HCT116 (cell line): ENCODE results near the gene ADGRG1. TPM values are rescaled to one million over a fixed set of nuclear protein-coding genes. Genes with fewer than 3 reads are reported as not detected.

Experiments
- ATAC-seq: fragments of 200-7000 bp; cut with Tn5 transposase; 2 replicates; pipeline ENCODE4 v1.9.1; 2020; ENCODE audit warnings: mild to moderate bottlenecking, moderate library complexity
- BruUV-seq: library from RNA; stranded (reverse); fragments of 400-500 nt; replicated peaks from 2 replicates; lab custom pipeline; 2021; lab: Mats Ljungman, UMichigan
- CTCF ChIA-PET: fragments of 300-600 bp; sonication (Branson Sonifier 250); formaldehyde crosslinking; loops from one replicate; lab custom pipeline; 2021; ENCODE audit warnings: antibody characterized with exemption; lab: Charles Lee
- POLR2A ChIA-PET: fragments of 300-600, 350-600 bp; sonication (Branson Sonifier 250); formaldehyde crosslinking; loops from one replicate; lab custom pipeline; 2021; ENCODE audit warnings: antibody characterized with exemption; lab: Charles Lee
- RAD21 ChIA-PET, 2 experiments: fragments of 300-600 bp; sonication (Branson Sonifier 250); formaldehyde crosslinking; loops; one replicate each; lab custom pipeline; 2023; ENCODE audit warnings: low total read pairs in 2 of 2; ENCODE audit not compliant: uncharacterized antibody in 2 of 2, unreplicated experiment in 2 of 2, low non-redundant PET in 1 of 2; lab: Charles Lee
- DNase-seq: peaks from one replicate; pipeline ENCODE4 v3.0.0-alpha.2; 2010; ENCODE audit warnings: low read depth, low spot score
- H2AFZ ChIP-seq: fragments of 200-600 bp; shearing (Covaris generic), sonication (generic); 2 replicates; pipeline ENCODE4 v1.6.1; 2017; ENCODE audit warnings: low read depth, mixed run types, mixed read lengths, antibody characterized with exemption, low read length; ENCODE audit not compliant: poor library complexity, severe bottlenecking
- H3K27ac ChIP-seq: 2 replicates; pipeline ENCODE4 v1.5.1; 2012; ENCODE audit warnings: low read depth, low read length
- H3K27me3 ChIP-seq: fragments of 200-600 bp; sonication (generic); 2 replicates; pipeline ENCODE4 v1.6.1; 2016; ENCODE audit warnings: mixed run types, low read length, mixed read lengths; ENCODE audit not compliant: insufficient read depth
- H3K36me3 ChIP-seq, 2 experiments: fragments of 200-500 bp in 1 of 2; fragments of 200-600 bp in 1 of 2; sonication (Bioruptor generic) in 1 of 2; sonication (generic) in 1 of 2; 2 replicates each; pipeline versions ENCODE4 v1.5.1 to v1.6.1; 2014 to 2016; ENCODE audit warnings: low read length in 2 of 2, inconsistent platforms in 1 of 2, mixed read lengths in 1 of 2, mixed run types in 1 of 2; ENCODE audit not compliant: insufficient read depth in 2 of 2, control insufficient read depth in 1 of 2
- H3K4me1 ChIP-seq, 2 experiments: fragments of 200-600 bp in 1 of 2; sonication (generic) in 1 of 2; 2 replicates each; pipeline versions ENCODE4 v1.5.1 to v1.6.1; 2012 to 2017; ENCODE audit warnings: low read length in 2 of 2, inconsistent platforms in 1 of 2, mild to moderate bottlenecking in 1 of 2, mixed read lengths in 1 of 2, mixed run types in 1 of 2, moderate library complexity in 1 of 2; ENCODE audit not compliant: insufficient read depth in 2 of 2, control insufficient read depth in 1 of 2
- H3K4me2 ChIP-seq: fragments of 200-600 bp; sonication (generic); 2 replicates; pipeline ENCODE4 v1.6.1; 2017; ENCODE audit warnings: mixed run types, low read length, mixed read lengths
- H3K4me3 ChIP-seq, 2 experiments: fragments of 200-600 bp in 1 of 2; sonication (generic) in 1 of 2; replicated peaks in 1 of 2; 2 replicates each; pipeline ENCODE4 v1.5.1; 2011 to 2016; ENCODE audit warnings: low read length in 2 of 2, control low read depth in 1 of 2, low read depth in 1 of 2, mild to moderate bottlenecking in 1 of 2, mixed read lengths in 1 of 2, mixed run types in 1 of 2
- H3K79me2 ChIP-seq: fragments of 200-600 bp; sonication (generic); 2 replicates; pipeline ENCODE4 v1.6.1; 2017; ENCODE audit warnings: mild to moderate bottlenecking, mixed run types, low read length, moderate library complexity, mixed read lengths; ENCODE audit not compliant: insufficient read depth
- H3K9ac ChIP-seq: fragments of 200-600 bp; sonication (generic); 2 replicates; pipeline ENCODE4 v1.6.1; 2016; ENCODE audit warnings: low read length, mixed read lengths
- H3K9me2 ChIP-seq: fragments of 200-600 bp; sonication (generic), shearing (Covaris generic); 2 replicates; pipeline ENCODE4 v1.6.1; 2017; ENCODE audit warnings: mixed run types, mild to moderate bottlenecking, moderate library complexity; ENCODE audit not compliant: insufficient read depth
- H3K9me3 ChIP-seq, 2 experiments: fragments of 200-500 bp in 1 of 2; fragments of 200-600 bp in 1 of 2; sonication (Bioruptor generic) in 1 of 2; sonication (generic) in 1 of 2; 2 replicates each; pipeline ENCODE4 v1.6.1; 2014 to 2017; ENCODE audit warnings: low read length in 2 of 2, mixed read lengths in 2 of 2, inconsistent platforms in 1 of 2, low read depth in 1 of 2, mild to moderate bottlenecking in 1 of 2, mixed run types in 1 of 2, moderate library complexity in 1 of 2; ENCODE audit not compliant: control insufficient read depth in 1 of 2, insufficient read depth in 1 of 2
- H4K20me1 ChIP-seq: fragments of 200-600 bp; sonication (generic), shearing (Covaris generic); 2 replicates; pipeline ENCODE4 v1.6.1; 2017; ENCODE audit warnings: mixed run types, mild to moderate bottlenecking, moderate library complexity; ENCODE audit not compliant: insufficient read depth
- CTCF ChIP-seq, 3 experiments: fragments of 200-600 bp in 1 of 3; sonication (generic) in 1 of 3; IDR thresholded peaks in 2 of 3; conservative IDR thresholded peaks in 1 of 3; 2 replicates each; pipeline ENCODE4 v1.5.1; 2012 to 2017; ENCODE audit warnings: low read depth in 2 of 3, low read length in 2 of 3, antibody characterized with exemption in 1 of 3, borderline replicate concordance in 1 of 3, control low read depth in 1 of 3, mild to moderate bottlenecking in 1 of 3, mixed read lengths in 1 of 3, mixed run types in 1 of 3, moderate library complexity in 1 of 3; ENCODE audit not compliant: insufficient read depth in 1 of 3
- FOSL1 ChIP-seq: IDR thresholded peaks from 2 replicates; pipeline ENCODE4 v1.6.1; 2012; ENCODE audit warnings: low read depth
- RAD21 ChIP-seq: IDR thresholded peaks from 2 replicates; pipeline ENCODE4 v1.6.1; 2012; ENCODE audit warnings: low read depth, mild to moderate bottlenecking
- SIN3A ChIP-seq: IDR thresholded peaks from 2 replicates; pipeline ENCODE4 v1.6.1; 2012; ENCODE audit warnings: low read depth
- SRF ChIP-seq: IDR thresholded peaks from 2 replicates; pipeline ENCODE4 v1.6.1; 2012; ENCODE audit warnings: low read depth
- ZFX ChIP-seq: fragments of 450-650 bp; IDR thresholded peaks from 2 replicates; pipeline ENCODE4 v1.6.1; 2017
- intact Hi-C: fragments of 100-400 bp; cut with micrococcal nuclease; formaldehyde crosslinking; loops from 2 replicates; pipeline ENCODE4 v1.10.0; 2022
- total RNA-seq: library from RNA; stranded (reverse); gene quantifications from one replicate; pipeline ENCODE4 v1.2.1, GENCODE V29; 2021; ENCODE audit not compliant: unreplicated experiment

Gene ADGRG1
- total RNA-seq, 1 experiment from 2014 or later: 36.4 TPM

- ChIA-PET POLR2A (no interaction called here), CTCF (interaction anchor here (2.8 kb wide), 1 partner anchor 10 kb away, joined by 16 read pairs; no protein-coding TSS in a partner anchor)
- BruUV-seq: no TSS peak
Observed at GRCh38 chr16:57592591-57593003, 35.8 kb upstream of the ADGRG1 start.

More at GRCh38 chr16:57592591-57593003, 35.8 kb upstream of the ADGRG1 start:
- H2AFZ ChIP-seq: no peak overlapping the region
- H3K4me1 ChIP-seq: peaks cover 11 to 21% of the 10 kb centered on the region in 2 experiments
- H3K4me2 ChIP-seq: no peak overlapping the region
- ATAC-seq: no peak
- intact Hi-C loops: loop anchor here (5.0 kb wide), 2 partner anchors 145 to 1165 kb away; partner anchors contain the start of gene KATNB1
- DNase-seq: no peak
- no peaks in the 10 kb centered on the region for H3K9me2 ChIP-seq
- no peaks in the 10 kb centered on the region for H3K79me2 ChIP-seq
- no peaks in the 10 kb centered on the region for H3K27me3 ChIP-seq
- no peak overlapping the region for H3K9ac ChIP-seq
- no peak overlapping the region for H3K4me3 ChIP-seq
- H3K36me3 ChIP-seq: no peaks in the 10 kb centered on the region
- RAD21 ChIA-PET: no interaction called here
- H3K9me3 ChIP-seq: no peaks in the 10 kb centered on the region
- H4K20me1 ChIP-seq: no peaks in the 10 kb centered on the region
- TF ChIP-seq SIN3A: no peak
- TF ChIP-seq ZFX: no peak
- no peak for TF ChIP-seq RAD21
- TF ChIP-seq SRF: no peak
- no peak for TF ChIP-seq CTCF (IDR thresholded peaks at IDR 0.05 in 2 of 3, conservative IDR thresholded peaks at IDR 0.05 in 1 of 3; ENCODE audit: borderline replicate concordance in 1 of 3, insufficient read depth in 1 of 3, low read depth in 2 of 3, low read length in 2 of 3)
- no peak for TF ChIP-seq FOSL1
- no peak overlapping the region for H3K27ac ChIP-seq
